Stomach (tissue), 4 donors: ENCODE results near the gene JAG1.

ENCODE experiments used
- EP300 ChIP-seq: sonication (generic); formaldehyde crosslinking; IDR thresholded peaks from one replicate; pipeline ENCODE4 v1.6.1; 2017; ENCODE audit warnings: antibody characterized with exemption
- POLR2A ChIP-seq, 4 donors: fragments of 450-650 bp; IDR thresholded peaks; one replicate each; pipeline ENCODE4 v1.6.1; 2016; ENCODE audit warnings: antibody characterized with exemption in 4 of 4, control low read depth in 2 of 4, mild to moderate bottlenecking in 1 of 4, moderate library complexity in 1 of 4
- POLR2AphosphoS5 ChIP-seq, 3 donors: sonication (generic); formaldehyde crosslinking; IDR thresholded peaks; one replicate each; pipeline ENCODE4 v1.6.1; 2016; ENCODE audit warnings: antibody characterized with exemption in 3 of 3
- TF ChIP-seq, protein P1 (sequence below), 7 experiments: fragments of 450-650 bp in 4 of 7; fragments of 200-600 bp in 3 of 7; sonication (generic) in 3 of 7; IDR thresholded peaks; one replicate each; pipeline ENCODE4 v1.5.1; 2016 to 2019; ENCODE audit warnings: antibody characterized with exemption in 7 of 7, control low read depth in 2 of 7, mild to moderate bottlenecking in 1 of 7

DNA sequence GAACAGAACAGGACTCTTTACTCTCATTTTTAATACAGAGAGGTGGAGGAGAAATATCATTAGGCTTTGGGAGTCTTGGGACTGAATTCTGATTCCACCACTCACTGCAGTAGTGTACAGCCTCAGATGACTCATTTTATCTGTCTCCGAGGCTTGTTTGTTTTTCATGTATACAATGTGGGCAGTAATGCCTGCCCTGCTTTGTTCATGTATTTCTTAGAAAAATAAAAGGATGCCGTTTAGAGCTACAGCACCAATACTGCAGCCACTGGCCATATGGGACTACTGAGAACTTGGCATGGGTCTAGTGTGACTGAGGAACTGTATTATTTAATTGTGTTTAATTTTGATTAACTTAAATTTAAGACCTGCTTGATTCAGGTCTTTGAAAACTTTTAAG, 41.2 kb upstream of the JAG1 start:
- TF ChIP-seq POLR2AphosphoS5 (IDR thresholded peaks at IDR 0.05) (no peak), EP300 (no peak), POLR2A (IDR thresholded peaks at IDR 0.05) (no peak)
- TF ChIP-seq, protein P1, sequence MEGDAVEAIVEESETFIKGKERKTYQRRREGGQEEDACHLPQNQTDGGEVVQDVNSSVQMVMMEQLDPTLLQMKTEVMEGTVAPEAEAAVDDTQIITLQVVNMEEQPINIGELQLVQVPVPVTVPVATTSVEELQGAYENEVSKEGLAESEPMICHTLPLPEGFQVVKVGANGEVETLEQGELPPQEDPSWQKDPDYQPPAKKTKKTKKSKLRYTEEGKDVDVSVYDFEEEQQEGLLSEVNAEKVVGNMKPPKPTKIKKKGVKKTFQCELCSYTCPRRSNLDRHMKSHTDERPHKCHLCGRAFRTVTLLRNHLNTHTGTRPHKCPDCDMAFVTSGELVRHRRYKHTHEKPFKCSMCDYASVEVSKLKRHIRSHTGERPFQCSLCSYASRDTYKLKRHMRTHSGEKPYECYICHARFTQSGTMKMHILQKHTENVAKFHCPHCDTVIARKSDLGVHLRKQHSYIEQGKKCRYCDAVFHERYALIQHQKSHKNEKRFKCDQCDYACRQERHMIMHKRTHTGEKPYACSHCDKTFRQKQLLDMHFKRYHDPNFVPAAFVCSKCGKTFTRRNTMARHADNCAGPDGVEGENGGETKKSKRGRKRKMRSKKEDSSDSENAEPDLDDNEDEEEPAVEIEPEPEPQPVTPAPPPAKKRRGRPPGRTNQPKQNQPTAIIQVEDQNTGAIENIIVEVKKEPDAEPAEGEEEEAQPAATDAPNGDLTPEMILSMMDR (IDR thresholded peaks at IDR 0.05) = no peak
